Omental fat pad (tissue), 4 donors: ENCODE measurements around the gene PRSS33. TPM values are rescaled to one million over a fixed set of nuclear protein-coding genes. Genes with fewer than 3 reads are reported as not detected.

Experiments
- ATAC-seq: fragments of 150-250 bp; one replicate; pipeline ENCODE4 v1.9.1; 2016; ENCODE audit warnings: mild to moderate bottlenecking, moderate library complexity; ENCODE audit not compliant: low FRiP score
- DNase-seq: peaks from one replicate; pipeline ENCODE4 v3.0.0-alpha.2; 2019; ENCODE audit warnings: low spot score
- total RNA-seq, 4 donors: library from RNA; depleted of rRNA; stranded (reverse); fragments of >200 nt; gene quantifications; one replicate each; pipeline ENCODE4 v1.1.0, GENCODE V29; 2016
- TF ChIP-seq, protein P1 (sequence below), 3 donors: fragments of 450-650 bp; IDR thresholded peaks; one replicate each; pipeline ENCODE4 v1.5.1; 2016 to 2017; ENCODE audit warnings: antibody characterized with exemption in 3 of 3, mild to moderate bottlenecking in 3 of 3, moderate library complexity in 2 of 3

Gene PRSS33
- total RNA-seq, 4 donors from 2014 or later = not detected

DNA sequence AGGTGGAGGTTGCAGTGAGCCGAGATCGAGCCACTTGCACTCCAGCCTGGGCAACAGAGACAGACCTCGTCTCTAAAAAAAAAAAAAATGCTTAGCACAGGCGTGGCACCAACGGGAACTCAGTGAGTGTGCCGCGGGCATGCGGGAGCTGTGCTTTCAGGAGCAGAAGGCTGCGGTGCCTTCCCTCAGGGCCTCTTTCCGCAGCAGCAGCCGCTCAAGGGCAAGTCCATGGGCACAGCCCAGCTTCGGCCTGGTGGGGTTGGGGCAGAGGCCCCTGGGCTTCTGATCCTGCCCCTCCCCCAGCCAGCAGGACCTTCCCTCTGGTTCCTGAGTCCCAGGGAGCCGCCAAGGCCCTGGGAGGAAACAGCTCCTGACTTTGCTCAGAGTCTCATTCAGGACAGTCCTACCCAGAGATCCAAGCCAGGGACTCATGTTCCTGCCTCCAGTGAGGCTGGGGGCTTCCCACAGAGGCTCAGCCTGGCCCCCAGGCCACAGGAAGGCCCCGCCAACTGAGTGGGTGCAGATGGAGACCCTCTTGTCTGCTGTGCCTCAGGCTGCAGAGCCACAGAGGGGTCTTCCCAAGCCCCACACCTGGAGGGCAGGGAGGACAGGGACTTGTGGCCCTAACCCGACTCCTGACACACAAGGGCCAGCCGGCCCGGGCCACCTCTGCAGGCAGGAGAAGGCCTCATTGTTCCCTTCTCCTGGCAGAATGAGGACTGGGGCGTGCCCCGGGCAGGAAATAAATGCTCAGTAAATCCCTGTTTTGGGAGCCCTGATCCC is 39.4 kb upstream of the PRSS33 start:
- no peak for DNase-seq
- TF ChIP-seq, protein P1, sequence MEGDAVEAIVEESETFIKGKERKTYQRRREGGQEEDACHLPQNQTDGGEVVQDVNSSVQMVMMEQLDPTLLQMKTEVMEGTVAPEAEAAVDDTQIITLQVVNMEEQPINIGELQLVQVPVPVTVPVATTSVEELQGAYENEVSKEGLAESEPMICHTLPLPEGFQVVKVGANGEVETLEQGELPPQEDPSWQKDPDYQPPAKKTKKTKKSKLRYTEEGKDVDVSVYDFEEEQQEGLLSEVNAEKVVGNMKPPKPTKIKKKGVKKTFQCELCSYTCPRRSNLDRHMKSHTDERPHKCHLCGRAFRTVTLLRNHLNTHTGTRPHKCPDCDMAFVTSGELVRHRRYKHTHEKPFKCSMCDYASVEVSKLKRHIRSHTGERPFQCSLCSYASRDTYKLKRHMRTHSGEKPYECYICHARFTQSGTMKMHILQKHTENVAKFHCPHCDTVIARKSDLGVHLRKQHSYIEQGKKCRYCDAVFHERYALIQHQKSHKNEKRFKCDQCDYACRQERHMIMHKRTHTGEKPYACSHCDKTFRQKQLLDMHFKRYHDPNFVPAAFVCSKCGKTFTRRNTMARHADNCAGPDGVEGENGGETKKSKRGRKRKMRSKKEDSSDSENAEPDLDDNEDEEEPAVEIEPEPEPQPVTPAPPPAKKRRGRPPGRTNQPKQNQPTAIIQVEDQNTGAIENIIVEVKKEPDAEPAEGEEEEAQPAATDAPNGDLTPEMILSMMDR (IDR thresholded peaks at IDR 0.05) = no peak
- no peak for ATAC-seq

DNA sequence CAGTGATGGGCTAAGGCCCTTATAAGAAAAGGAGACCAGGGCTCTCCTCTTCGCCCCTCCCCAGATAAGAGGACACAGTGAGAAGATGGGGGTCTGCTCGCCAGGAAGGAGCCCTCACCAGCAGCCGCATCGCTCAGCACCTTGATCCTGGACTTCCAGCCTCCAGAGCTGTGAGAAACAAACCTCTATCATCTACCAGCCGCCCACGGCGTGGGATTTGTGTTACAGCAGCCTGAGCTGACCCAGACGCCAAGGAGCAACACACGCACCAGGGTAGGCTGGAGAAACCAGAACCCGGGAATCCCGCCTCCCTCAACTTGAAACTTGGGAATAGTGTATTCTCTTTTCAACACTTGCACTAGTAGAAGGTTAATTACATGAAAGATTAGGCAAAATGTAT is 38.5 kb upstream of the PRSS33 start:
- no peak for DNase-seq
- TF ChIP-seq, protein P1 (IDR thresholded peaks at IDR 0.05) = no peak
- no peak for ATAC-seq

DNA sequence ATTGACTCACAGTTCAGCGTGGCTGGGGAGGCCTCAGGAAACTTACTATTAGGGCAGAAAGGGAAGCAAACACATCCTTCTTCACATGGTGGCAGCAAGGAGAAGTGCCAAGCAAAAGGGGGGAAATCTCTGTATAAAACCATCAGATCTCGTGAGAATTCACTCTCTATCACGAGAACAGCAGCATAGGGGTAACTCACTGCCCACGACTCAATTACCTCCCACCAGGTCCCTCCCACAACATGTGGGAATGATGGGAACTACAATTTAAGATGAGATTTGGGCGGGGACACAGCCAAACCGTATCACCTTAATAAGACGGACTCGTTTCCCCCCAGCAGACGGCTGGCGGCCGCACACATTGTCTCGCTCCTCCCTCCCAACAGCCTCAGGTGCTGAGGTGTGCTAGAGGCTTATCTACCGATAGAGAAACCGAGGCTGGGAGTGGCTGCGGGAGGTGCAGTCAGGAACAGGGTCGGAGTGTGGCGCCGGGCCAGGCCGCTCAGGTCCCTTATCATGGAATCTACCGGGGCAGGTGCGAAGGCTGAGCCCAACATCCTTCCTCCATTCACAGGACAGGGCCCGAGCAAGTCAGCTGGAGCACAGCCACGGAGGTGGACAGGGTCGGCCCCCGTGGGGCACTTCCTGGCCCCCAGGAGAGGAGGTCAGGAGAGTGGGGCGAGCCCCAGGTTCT is 37.8 kb upstream of the PRSS33 start:
- no peak for DNase-seq
- no peak for ATAC-seq
- TF ChIP-seq, protein P1 (IDR thresholded peaks at IDR 0.05) = no peak

DNA sequence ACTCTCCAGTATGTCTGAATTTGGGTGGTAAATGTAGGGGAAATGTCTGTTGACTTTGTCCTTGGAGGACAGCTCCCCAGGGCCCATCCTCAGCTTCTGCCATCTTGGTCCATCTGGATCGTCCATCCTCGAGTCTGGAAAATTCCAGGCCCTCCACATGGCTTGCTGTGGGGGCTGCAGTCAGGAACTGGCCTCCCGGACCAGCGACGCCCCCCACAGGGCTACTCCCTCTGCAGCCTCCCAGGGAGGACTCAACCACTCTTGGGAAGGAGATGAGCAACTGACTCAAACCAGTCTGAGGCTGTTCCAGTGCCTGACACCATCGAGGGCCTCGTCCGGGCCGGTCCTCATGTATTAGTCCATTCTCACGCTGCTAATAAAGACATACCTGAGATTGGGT is 37.3 kb upstream of the PRSS33 start:
- no peak for DNase-seq
- TF ChIP-seq, protein P1 (IDR thresholded peaks at IDR 0.05) = no peak
- ATAC-seq = no peak

DNA sequence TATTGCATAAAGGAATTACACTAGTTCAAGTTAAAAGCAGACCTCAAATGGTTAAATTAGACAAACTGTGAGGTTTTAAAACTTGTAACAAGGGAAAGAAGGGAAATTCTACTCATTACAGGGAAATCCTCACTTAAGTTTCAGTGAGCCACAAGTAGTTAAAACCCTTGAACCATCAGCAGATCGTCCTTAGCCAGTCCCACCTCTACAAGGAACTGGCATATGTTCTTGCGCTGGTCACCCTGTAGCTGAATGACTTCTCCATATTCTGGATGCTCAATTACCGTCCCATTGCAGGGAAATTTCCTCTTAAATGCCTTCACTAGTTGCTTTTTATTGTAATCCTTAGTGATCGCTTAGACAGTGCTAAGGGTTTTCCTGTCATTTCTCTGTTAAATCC is 35.1 kb upstream of the PRSS33 start:
- TF ChIP-seq, protein P1 (IDR thresholded peaks at IDR 0.05) = no peak
- ATAC-seq (no peak), DNase-seq (no peak)

DNA sequence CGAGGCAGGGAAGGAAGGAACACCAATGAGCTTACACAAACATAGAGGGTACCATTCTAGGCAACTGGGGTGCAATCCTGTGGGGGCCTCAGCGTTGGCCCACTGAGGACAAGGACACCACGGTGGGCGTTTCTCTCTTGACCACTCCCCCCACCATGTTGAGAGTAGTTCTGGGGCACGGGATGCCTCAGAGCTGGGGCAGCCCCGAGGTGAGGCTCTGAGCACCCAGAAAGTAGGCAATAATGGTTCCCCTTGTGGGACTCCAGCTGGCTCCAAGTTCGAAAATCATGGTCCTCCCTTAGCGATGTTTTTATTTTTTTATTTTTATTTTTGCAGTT is 34.8 kb upstream of the PRSS33 start:
- DNase-seq = no peak
- ATAC-seq = no peak

More for the DNA sequence above, 34.8 kb upstream of the PRSS33 start:
- TF ChIP-seq, protein P1 (IDR thresholded peaks at IDR 0.05) = no peak
